SU-DHL-6 (cell line): ENCODE results near the gene CCDC186.

ENCODE experiments used
- CTCF ChIP-seq: fragments of 200-600 bp; sonication (generic); IDR thresholded peaks from one replicate; pipeline ENCODE4 v1.5.1; 2017; ENCODE audit warnings: antibody characterized with exemption, mild to moderate bottlenecking, low read length, moderate library complexity; ENCODE audit not compliant: insufficient read depth, poor library complexity, severe bottlenecking
- EZH2phosphoT487 ChIP-seq: fragments of 200-600 bp; sonication (generic), shearing (Covaris generic); conservative IDR thresholded peaks from 2 replicates; pipeline ENCODE4 v1.6.1; 2018; ENCODE audit warnings: mild to moderate bottlenecking, antibody characterized with exemption, low read length, moderate library complexity, mixed read lengths

DNA sequence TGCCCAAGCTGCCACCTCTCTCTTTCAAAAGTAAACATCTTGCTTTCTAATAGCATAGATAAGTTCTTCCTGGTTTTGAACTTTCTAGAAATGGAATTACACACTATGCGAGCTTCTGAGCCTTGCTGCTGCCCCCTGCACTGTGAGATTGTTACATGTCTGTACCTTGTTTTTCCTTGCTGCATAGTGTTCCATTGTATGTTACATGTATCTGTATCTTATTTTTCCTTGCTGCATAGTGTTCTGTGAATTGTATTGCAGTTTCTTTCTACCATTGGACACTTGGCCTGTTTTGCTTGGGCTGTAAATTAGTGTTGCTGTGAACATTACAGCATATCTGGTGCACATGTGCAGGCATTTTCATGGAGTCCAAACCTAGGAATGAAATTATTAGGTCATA is 41.0 kb upstream of the CCDC186 start:
- TF ChIP-seq CTCF = no peak
- no peak for TF ChIP-seq EZH2phosphoT487
